Activated T-helper 1 cell treated with anti-CD3 and anti-CD28 coated beads, Interleukin-12 subunit alpha, Interleukin-12 subunit beta, Interleukin-2, Interleukin-4 antibody, amounts not matched to agents 30 ng/mL and 10 ng/mL and 1 ng/mL, durations not matched to agents 14 hours and 24 hours and 36 hours (primary cell): ENCODE measurements around the gene LRRC31. TPM values are rescaled to one million over a fixed set of nuclear protein-coding genes. Genes with fewer than 3 reads are reported as not detected.

Experiments used
- DNase-seq: peaks from one replicate; pipeline ENCODE4 v3.0.0; 2021; ENCODE audit warnings: low spot score
- H3K27ac Mint-ChIP-seq: one replicate; pipeline ENCODE4 v1.8.0; 2021; ENCODE audit warnings: mild to moderate bottlenecking, mixed read lengths
- H3K27me3 Mint-ChIP-seq: one replicate; pipeline ENCODE4 v1.8.0; 2022; ENCODE audit warnings: mild to moderate bottlenecking, moderate library complexity, mixed read lengths; ENCODE audit not compliant: insufficient read depth
- H3K36me3 Mint-ChIP-seq: one replicate; pipeline ENCODE4 v1.8.0; 2021; ENCODE audit warnings: low read depth, mixed read lengths
- H3K4me1 Mint-ChIP-seq: one replicate; pipeline ENCODE4 v1.8.0; 2021; ENCODE audit warnings: low read depth, mixed read lengths
- H3K4me3 Mint-ChIP-seq: one replicate; pipeline ENCODE4 v1.8.0; 2021; ENCODE audit warnings: mild to moderate bottlenecking, moderate library complexity, mixed read lengths
- H3K9me3 Mint-ChIP-seq: one replicate; pipeline ENCODE4 v1.8.0; 2021; ENCODE audit warnings: mixed read lengths
- intact Hi-C: fragments of 100-400 bp; cut with micrococcal nuclease; formaldehyde crosslinking; loops from one replicate; pipeline ENCODE4 v1.15.1; 2024
- total RNA-seq: library from RNA; stranded (reverse); gene quantifications from 2 replicates; pipeline ENCODE4 v1.2.3, GENCODE V29; 2022

Gene LRRC31
- total RNA-seq, 1 donor from 2014 or later: not detected

GRCh38 chr3:169790687-169791429 lies 78.9 kb downstream of the LRRC31 start:
- no peak overlapping the region for H3K4me3 Mint-ChIP-seq
- H3K36me3 Mint-ChIP-seq: peaks cover 41% of the 10 kb centered on the region
- intact Hi-C loops: no loop called here
- H3K27ac Mint-ChIP-seq: no peak overlapping the region
- DNase-seq: no peak
- H3K9me3 Mint-ChIP-seq: no peaks in the 10 kb centered on the region
- H3K27me3 Mint-ChIP-seq: no peaks in the 10 kb centered on the region
- H3K4me1 Mint-ChIP-seq: peaks cover 12% of the 10 kb centered on the region

- Mint-ChIP-seq H3K27me3 (no peaks in the 10 kb centered on the region), H3K9me3 (no peaks in the 10 kb centered on the region), H3K4me1 (peaks cover 12% of the 10 kb centered on the region), H3K27ac (no peak overlapping the region), H3K4me3 (no peak overlapping the region), H3K36me3 (peaks cover 45% of the 10 kb centered on the region)
- no peak for DNase-seq
- intact Hi-C loops: no loop called here
These were observed 79.5 kb downstream of the LRRC31 start for GRCh38 chr3:169790219-169790618.

Other genes starting within 250 kb of the LRRC31 start
- not detected in 2 replicates for gene MECOM, start 206.2 kb downstream of the LRRC31 start, total RNA-seq
- 3.1 and 3.4 TPM in 2 replicates for gene TERC, start 104.9 kb downstream of the LRRC31 start, total RNA-seq
- 1.1 and 1.3 TPM in 2 replicates for gene ACTRT3, start 100.4 kb downstream of the LRRC31 start, total RNA-seq
- 14.5 and 16.8 TPM in 2 replicates for gene MYNN, start 96.5 kb downstream of the LRRC31 start, total RNA-seq
- 0.10 and 0.12 TPM in 2 replicates for gene LRRIQ4, start 57.1 kb downstream of the LRRC31 start, total RNA-seq
- 2.8 and 2.9 TPM in 2 replicates for gene LRRC34, start 57.0 kb downstream of the LRRC31 start, total RNA-seq
- gene SAMD7, start 41.6 kb upstream of the LRRC31 start, total RNA-seq: not detected in 2 replicates
- gene SEC62, start 96.9 kb upstream of the LRRC31 start, total RNA-seq: 75.4 and 85.7 TPM in 2 replicates
- gene GPR160, start 168.1 kb upstream of the LRRC31 start, total RNA-seq: 3.4 and 3.5 TPM in 2 replicates